Kasumi-1 (cell line): Measurements from ENCODE around the gene IZUMO4.

Experiments used
- DNase-seq, 2 experiments: peaks; one replicate each; lab custom pipeline; 2025; lab: John Stamatoyannopoulos, UW

Gene IZUMO4

DNA sequence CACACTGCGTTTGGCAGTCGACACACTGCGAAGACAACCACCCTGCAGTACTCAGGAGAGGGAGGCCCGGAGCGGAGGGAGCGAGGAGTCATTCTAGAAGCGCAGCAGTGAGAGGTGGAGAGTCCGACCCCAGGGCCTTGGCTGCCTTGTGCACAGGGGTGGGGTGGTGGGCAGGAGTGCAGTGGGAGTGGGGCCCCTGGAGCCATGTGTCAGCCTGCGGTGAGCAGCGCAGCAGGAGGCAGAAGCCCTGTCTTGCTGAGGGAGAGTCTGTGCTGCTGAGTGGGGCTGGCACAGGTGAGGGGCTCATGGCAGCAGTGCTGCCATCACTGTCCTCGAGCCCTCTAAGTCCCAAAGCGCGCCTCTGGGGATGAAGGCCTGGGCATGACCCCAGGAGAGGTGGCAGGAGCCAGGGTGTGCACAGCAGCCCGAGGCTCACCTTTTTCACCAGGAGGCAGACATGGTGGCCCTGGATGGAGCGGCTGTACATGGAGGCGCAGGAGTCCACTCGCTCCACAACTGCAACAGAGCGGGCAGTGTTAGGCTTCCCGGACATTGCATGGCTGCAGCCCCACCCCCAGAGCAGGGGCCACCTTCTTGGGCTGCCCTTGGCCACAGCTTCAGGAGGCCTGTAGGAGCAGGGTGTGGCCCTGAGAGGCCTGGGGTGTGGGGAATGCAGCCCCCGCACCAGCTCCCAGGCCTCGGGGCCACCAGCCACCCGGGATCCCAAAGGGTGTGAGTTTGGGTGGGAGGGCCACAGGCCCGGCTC is 11.7 kb downstream of the IZUMO4 start:
- DNase-seq = no peak

DNA sequence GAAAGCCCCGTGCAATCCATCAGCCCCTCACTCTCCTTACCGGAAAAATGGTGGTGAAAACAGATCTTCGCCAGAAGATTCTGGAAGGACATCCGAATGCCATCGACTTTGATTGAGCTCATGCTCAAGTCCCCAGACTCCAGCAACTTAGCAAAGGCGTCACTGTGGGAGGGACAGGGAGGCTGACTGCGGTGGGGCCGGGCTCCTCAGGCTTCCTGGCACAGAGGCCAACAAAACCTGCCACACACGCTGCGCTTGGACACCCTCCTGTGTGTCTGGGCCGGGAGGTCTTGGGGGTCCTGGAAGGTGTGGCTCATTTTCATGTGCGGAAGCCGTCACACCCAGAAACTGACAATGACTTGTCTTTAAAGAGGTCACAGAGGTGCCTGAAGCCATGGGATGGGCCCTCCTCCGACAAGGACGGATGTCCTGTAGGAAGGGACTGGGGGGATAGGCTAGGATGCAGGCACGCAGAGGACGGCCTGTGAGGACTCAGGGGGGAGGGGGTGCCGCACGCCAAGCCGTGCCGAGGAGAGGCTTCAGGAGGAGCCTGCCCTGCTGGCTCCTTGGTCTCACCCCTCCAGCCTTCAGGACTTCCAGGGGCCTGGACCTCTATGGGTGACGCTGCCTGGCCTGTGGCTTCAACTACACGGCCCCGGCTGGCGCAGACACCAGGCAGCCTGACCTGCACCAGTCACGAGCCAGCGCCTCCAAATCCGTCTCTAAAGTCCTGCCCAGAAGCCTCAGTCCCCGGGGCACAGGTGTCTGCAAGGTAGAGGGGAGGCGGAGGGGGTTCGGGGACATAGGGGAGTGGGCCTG is 12.5 kb downstream of the IZUMO4 start:
- DNase-seq = no peak

DNA sequence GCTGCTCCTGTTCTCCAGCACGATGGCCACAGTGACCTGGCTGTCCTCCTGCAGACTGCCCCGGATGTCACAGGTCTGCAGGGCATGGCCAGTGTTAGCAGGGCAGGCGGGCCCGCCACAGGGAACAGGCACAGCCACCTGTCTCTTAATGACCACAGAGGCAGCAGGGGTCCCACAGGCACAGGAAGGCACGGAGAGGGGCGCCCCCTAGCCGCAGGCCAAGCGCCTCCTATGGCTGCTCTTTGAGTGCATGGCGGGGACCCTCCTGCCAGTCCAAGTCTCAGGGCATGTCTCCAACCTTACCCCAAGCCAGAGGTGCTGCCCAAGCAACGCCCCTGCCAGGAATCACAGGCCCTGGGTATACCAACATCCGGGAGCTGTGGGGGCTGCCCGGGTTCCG is 14.1 kb downstream of the IZUMO4 start:
- no peak for DNase-seq

DNA sequence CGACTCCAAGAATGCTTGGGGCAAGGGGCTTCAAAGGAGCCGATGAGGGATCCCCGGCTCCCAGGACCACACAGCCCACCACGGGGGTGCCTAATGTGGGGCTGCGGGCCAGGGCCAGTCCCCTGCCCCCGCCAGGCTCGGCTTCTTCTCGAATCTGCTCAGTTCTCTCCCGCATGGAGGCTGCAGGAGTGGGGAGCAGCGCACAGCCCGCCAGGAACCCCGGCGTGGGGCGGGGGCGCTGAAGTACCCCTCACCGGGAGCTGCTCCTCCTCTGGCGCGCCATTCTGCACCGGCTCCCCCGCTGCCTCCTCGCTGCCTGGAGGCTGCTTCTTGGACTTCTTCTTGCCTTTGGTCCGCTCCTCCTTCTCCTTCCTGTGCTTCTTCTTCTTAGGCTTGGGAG is 14.7 kb downstream of the IZUMO4 start:
- no peak for DNase-seq

GRCh38 chr19:2111886-2112285 is 15.2 kb downstream of the IZUMO4 start:
- DNase-seq = no peak

GRCh38 chr19:2112516-2113320 is 16.0 kb downstream of the IZUMO4 start:
- DNase-seq = no peak

DNA sequence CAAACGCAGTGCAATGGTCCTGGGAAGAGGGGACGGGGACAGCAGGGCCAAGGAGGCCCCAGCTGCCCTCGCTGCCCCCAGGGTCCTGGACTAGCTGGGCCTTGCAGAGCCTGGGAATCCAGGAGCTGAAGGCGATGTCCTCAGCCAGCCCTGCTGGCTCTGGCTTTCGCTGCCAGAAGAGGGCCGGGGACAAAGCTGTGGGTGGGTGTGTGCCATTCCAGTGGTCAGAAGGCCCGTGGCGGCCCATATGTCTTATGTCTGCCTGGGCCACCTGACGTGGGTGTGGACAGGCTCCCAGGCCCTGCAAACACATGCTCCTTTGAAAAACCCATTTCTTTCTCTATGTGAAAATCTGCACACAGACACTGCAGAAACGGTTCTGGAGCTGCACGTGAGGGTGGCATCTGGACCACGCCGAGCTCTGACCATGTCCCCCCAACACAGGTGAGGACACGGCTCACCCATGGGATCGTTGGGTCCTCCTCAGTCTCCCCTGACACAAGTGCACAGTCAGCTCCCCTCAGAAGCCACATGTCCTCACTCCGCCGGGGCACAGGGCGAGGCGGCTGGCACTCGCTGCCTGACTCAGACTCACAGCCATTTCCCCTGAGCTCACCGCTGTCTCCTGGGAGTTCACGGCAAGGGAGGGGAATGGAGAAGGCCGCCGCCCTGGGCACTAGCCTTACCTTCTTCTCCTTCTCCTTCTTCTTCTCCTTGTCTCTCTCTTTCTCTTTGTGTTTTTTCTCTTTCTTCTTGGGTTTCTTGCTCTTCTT is 16.9 kb downstream of the IZUMO4 start:
- DNase-seq = no peak

DNA sequence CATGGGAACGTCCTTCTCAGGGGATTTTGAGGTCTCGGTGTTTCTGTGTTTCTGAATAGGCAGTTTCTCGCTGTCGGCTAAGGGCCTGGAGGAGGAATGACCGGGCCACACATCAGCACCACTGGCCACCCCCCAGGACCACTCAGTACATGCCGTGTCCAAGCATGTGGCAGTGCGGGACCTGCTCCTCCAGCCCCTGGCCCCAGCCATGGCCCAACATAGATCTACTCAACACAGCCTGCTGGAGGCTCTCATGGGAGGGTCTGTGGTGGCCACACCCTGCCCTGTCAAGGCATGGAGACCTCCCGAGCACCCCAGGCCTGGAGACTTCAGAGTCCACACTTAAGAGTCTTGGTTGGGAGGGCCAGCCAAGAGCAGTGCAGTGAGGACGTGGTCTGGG is 17.5 kb downstream of the IZUMO4 start:
- DNase-seq = no peak

DNA sequence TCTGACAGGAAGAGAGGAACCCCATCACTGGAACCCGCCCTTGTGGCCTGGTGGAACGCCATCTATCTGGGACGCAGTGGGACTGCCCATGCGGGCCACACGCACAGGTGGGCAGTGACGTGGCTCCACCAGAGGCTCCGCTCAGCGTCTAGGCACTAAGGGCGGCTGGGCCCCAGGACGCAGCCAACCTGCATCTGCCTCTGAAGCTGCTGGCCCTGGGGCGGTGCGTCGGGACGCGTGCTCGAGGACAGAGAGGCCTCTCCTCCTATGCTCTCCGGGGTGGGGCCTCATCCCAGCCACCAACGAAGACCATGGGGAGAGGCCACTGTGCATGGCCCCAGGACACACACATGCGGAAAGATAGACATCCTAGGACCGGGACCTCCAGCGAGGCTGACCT is 18.1 kb downstream of the IZUMO4 start:
- DNase-seq = no peak

- DNase-seq = no peak
Observed at GRCh38 chr19:2115324-2115723, 18.6 kb downstream of the IZUMO4 start.

- no peak for DNase-seq
Observed at GRCh38 chr19:2115911-2116426, 19.3 kb downstream of the IZUMO4 start.

DNA sequence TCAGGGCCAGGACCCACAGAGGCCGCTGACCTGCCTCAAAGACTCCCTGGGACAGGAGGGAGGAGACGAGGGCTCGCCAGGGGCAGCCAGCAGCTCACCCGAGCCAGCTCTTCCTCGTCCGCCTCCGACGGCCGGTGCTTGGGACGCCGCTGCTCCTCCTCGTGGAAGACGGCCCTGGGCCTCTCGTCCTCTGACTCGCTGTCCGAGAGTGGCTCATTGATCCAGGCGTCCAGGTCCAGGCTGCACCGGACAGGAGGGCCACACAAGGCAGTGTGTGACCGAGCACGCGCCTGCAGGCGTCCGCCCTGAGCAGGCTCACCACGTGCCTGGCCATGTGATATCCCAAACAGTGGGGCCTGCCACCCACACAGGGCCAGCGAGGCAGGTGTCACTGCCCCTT is 19.8 kb downstream of the IZUMO4 start:
- no peak for DNase-seq

- no peak for DNase-seq
Observed at GRCh38 chr19:2117215-2117960, 20.7 kb downstream of the IZUMO4 start.

- DNase-seq = no peak
Observed at GRCh38 chr19:2118438-2118837, 21.7 kb downstream of the IZUMO4 start.

GRCh38 chr19:2119921-2120785 is 23.4 kb downstream of the IZUMO4 start:
- no peak for DNase-seq

GRCh38 chr19:2120821-2121220 is 24.1 kb downstream of the IZUMO4 start:
- no peak for DNase-seq

GRCh38 chr19:2121416-2122051 is 24.8 kb downstream of the IZUMO4 start:
- no peak for DNase-seq

- no peak for DNase-seq
Observed at GRCh38 chr19:2122251-2122650, 25.5 kb downstream of the IZUMO4 start.

DNA sequence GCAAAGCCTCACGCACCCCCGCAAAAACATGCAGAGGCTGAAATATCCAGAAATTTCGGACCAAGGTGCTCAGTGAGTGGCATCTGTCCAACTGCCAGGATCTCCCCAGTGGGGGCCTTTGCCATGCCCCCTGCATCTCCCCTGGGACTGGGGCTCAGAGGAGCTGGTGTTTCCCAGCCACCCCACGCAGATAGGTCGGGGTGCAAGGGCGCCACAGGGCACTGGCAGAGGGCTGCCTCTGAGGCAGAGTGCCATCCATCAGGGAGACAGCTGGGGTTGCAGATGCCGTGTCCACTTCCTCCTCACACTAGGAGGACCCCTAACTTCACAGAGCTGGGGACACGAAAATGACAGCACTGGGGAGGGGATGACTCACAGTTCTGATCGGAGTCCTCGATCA is 26.3 kb downstream of the IZUMO4 start:
- no peak for DNase-seq
